GM18951 (cell line): Measurements from ENCODE around the gene SLIT1.

ENCODE experiments used
- POLR2A ChIP-seq: IDR thresholded peaks from 4 replicates; pipeline ENCODE4 v1.6.1; 2011; ENCODE audit warnings: mild to moderate bottlenecking; ENCODE audit not compliant: insufficient read length, insufficient read depth; ENCODE audit errors: extremely low read depth
- in situ Hi-C: fragments of 300-500 bp; cut with MboI; formaldehyde crosslinking; loops from one replicate; pipeline ENCODE4 v1.12.0; 2022; ENCODE audit warnings: low sequenced_read_pairs, mixed read lengths, inconsistent platforms; ENCODE audit not compliant: unreplicated experiment

The SLIT1 gene

DNA sequence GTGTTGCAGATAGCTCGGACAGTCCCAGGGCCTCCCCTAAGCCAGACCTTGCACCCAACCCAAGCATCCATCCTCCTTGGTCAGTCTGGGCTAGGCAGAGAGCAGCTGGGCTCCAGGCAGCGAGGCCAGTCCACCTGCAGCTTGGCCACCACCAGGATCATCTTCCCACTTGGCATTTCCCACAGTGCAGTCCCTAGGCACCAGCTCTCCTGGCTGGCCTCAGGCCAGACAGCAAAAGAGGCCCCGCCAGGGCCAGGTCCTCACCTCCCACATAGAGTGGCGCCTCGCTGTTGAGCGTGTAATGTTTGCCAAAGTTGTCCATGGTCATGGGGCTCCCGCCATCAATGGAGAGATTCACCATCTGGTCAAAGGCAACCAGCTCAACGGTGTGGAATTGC lies 182.0 kb downstream of the SLIT1 start:
- in situ Hi-C loops: no loop called here

GRCh38 chr10:97003151-97003803 lies 182.5 kb downstream of the SLIT1 start:
- in situ Hi-C loops: no loop called here
- TF ChIP-seq POLR2A: no peak

More for the DNA sequence above, 182.0 kb downstream of the SLIT1 start:
- TF ChIP-seq POLR2A: no peak

DNA sequence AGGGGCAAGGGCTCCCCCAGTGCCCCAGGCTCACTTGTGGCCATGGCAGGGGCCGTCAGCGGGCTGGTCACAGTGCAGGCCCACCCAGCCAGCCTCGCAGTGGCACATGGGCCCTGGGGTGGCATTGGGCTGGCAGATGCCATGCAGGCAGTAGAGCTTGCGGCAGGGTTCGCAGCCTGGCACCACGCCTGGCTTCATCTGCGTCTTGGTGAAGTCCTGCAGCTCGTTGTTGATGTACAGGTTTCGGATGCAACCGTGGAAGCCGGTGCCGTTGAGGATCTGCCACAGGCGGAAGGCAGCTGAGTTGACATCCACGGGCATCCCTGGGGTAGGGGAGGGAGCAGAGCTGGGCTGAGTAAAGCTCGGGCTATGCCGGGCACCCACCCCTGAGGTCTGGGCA lies 183.1 kb downstream of the SLIT1 start:
- in situ Hi-C loops: no loop called here
- no peak for TF ChIP-seq POLR2A

GRCh38 chr10:97001183-97001991 lies 184.4 kb downstream of the SLIT1 start:
- TF ChIP-seq POLR2A: no peak
- in situ Hi-C loops: no loop called here

DNA sequence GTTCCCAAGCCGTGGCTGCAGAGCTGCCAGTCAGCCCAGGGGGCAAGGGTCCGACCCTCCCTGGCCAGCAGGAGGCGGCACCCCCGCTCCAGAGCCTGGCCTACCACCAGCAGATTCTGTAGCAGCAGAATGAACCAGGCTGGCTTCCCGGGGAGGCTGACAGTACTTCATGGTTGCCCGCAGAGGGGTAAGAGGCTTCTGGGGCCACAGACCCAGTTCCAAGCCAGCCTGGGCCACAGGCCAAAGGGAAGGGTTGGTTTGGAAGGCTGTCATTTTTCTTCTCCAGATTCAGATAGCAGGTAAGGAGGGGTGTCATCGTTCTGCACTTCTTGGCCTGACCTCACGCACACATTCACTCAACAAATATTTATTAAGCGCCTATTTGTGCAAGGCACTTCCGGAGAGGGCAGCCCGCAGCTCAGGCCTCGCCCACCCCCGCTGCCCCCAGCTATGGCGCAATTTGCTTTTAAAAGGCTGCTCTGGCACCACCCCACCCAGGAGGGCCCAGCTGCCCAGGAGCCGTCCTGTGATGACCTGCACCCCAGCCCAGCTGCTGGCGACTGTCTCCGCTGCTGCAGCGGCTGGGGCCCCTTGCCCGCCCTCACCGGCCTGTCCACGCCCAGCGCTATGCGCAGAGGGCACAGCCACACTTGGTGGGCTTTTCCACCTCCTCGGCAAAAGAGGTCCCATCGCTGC lies 185.1 kb downstream of the SLIT1 start:
- in situ Hi-C loops: no loop called here
- TF ChIP-seq POLR2A: no peak

GRCh38 chr10:96999987-97000386 lies 185.8 kb downstream of the SLIT1 start:
- in situ Hi-C loops: no loop called here
- no peak for TF ChIP-seq POLR2A

DNA sequence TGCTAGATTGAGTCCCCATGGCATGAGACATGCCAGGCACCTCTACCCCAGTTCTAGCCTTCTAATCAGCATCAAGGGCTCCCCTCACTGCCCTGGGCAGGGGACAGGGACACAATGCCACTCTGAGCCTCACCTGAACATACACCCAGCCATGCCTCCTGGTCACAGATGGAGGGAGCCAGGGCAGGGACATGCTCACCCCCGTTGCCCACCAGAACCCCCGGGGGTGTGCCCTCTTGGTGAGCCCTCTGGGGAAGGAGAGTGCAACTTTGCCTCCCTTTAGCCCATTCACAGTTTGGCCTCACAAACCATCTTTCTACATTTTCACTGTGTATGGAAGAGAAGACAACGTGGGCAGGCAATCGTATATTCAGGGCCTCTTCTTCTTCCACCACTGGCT lies 186.4 kb downstream of the SLIT1 start:
- in situ Hi-C loops: no loop called here

DNA sequence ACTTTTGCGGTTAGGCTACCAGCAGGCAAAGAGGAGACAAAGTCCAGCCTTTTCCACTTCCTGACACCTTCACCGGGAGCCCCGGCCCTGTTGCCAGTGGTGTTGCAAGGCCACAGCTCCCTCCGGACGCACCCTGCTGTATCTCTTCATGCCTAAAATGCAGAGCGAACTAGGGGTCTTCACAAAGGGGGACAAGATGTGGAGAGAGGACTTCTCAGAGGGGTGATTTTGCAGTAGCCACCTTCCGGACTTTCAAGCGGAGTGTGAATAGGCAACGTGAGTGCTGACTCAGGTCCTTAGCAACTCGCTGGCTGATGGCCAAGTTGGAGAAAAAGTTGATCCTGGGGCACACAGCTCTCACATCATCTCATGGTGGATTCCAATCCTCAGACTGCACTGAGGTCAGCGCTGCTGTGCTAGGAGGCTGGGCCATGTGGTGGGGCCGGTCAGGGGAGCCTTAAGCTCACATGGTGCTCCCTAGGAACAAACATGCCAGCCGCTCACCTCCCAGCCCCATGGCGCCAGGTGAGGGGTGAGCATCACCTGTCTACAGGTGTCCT lies 187.3 kb downstream of the SLIT1 start:
- in situ Hi-C loops: no loop called here

More for the DNA sequence above, 186.4 kb downstream of the SLIT1 start:
- TF ChIP-seq POLR2A: no peak

GRCh38 chr10:96996275-96996965 lies 189.3 kb downstream of the SLIT1 start:
- no peak for TF ChIP-seq POLR2A
- in situ Hi-C loops: no loop called here

More for the DNA sequence above, 187.3 kb downstream of the SLIT1 start:
- TF ChIP-seq POLR2A: no peak

GRCh38 chr10:96995851-96996250 lies 189.9 kb downstream of the SLIT1 start:
- in situ Hi-C loops: no loop called here

DNA sequence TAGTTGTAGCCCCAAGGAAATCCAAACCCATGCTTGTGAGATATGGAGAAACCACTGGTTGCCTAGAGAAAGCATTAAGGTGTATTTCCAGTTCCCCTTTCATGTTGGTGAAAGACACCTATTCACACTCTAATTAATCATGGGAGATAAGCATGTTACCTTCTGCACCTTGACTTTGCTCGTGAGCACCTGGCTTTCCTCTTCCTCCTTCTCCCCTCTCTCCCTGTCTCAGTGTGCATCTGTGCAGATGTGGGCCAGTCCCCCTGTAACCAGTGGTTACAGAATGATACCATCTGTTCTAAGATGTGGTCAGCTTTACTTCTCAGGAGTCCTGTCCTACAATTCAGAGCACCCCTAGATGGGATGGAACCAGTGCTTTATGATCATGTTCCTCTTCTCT lies 193.0 kb downstream of the SLIT1 start:
- no peak for TF ChIP-seq POLR2A
- in situ Hi-C loops: no loop called here

More at GRCh38 chr10:96995851-96996250, 189.9 kb downstream of the SLIT1 start:
- TF ChIP-seq POLR2A: no peak

- no peak for TF ChIP-seq POLR2A
Measured at GRCh38 chr10:96991313-96991841, 194.4 kb downstream of the SLIT1 start.

More at GRCh38 chr10:96991313-96991841, 194.4 kb downstream of the SLIT1 start:
- in situ Hi-C loops: no loop called here
